HFFc6 (cell line): ENCODE measurements around the gene ARID5B. TPM values are rescaled to one million over a fixed set of nuclear protein-coding genes. Genes with fewer than 3 reads are reported as not detected.
A peak's percentile ranks its signal among the peaks of the same experiment; 100 is the strongest.

Source experiments
- DNase-seq: peaks from one replicate; pipeline ENCODE4 v3.0.0-alpha.2; 2018
- H3K27ac Mint-ChIP-seq: 2 replicates; pipeline ENCODE4 v1.8.0; 2020; ENCODE audit warnings: mild to moderate bottlenecking, mixed read lengths
- H3K27me3 Mint-ChIP-seq: 2 replicates; pipeline ENCODE4 v1.8.0; 2021; ENCODE audit warnings: mild to moderate bottlenecking, moderate library complexity, mixed read lengths; ENCODE audit not compliant: insufficient read depth
- H3K36me3 Mint-ChIP-seq: 2 replicates; pipeline ENCODE4 v1.8.0; 2021; ENCODE audit warnings: low read depth, mixed read lengths
- H3K4me1 Mint-ChIP-seq: 2 replicates; pipeline ENCODE4 v1.8.0; 2020; ENCODE audit warnings: low read depth, mixed read lengths
- H3K4me3 Mint-ChIP-seq: 2 replicates; pipeline ENCODE4 v1.8.0; 2020; ENCODE audit warnings: mild to moderate bottlenecking, moderate library complexity, mixed read lengths
- H3K9me3 Mint-ChIP-seq: 2 replicates; pipeline ENCODE4 v1.8.0; 2020; ENCODE audit warnings: mild to moderate bottlenecking, mixed read lengths
- CTCF ChIP-seq: fragments of 200-600 bp; sonication (generic); IDR thresholded peaks from 2 replicates; pipeline ENCODE4 v1.5.0; 2021; ENCODE audit warnings: antibody characterized with exemption, mild to moderate bottlenecking
- total RNA-seq, 6 experiments: library from RNA; stranded (reverse); fragmentation: NEBNext Ultra II Directional; extraction: Animal tissue kit (Norgen Biotek cat#: 25700); gene quantifications; 2 replicates in 1 of 6; 3 replicates in 5 of 6; pipeline ENCODE4 v1.2.3, GENCODE V29; 2021

ARID5B gene
- total RNA-seq, 6 experiments from 2014 or later = 102 to 142 (median 131) TPM

GRCh38 chr10:62047228-62047892 is 145.9 kb downstream of the ARID5B start:
- peaks cover 35% of the 10 kb centered on the region for H3K36me3 Mint-ChIP-seq
- peaks cover 4% of the 10 kb centered on the region for H3K9me3 Mint-ChIP-seq
- peak overlapping the region; percentile 97 for H3K27ac Mint-ChIP-seq
- peaks cover 8% of the 10 kb centered on the region for H3K27me3 Mint-ChIP-seq
- H3K4me1 Mint-ChIP-seq = peaks cover 83% of the 10 kb centered on the region
- peak overlapping the region; percentile 94 for H3K4me3 Mint-ChIP-seq
- DNase-seq = peak; percentile 67
- TF ChIP-seq CTCF = no peak

GRCh38 chr10:62047960-62048383 is 146.5 kb downstream of the ARID5B start:
- Mint-ChIP-seq H3K36me3 (peaks cover 39% of the 10 kb centered on the region), H3K27ac (peak overlapping the region; percentile 97), H3K27me3 (peaks cover 6% of the 10 kb centered on the region), H3K4me1 (peaks cover 83% of the 10 kb centered on the region), H3K4me3 (peak overlapping the region; percentile 94), H3K9me3 (peaks cover 4% of the 10 kb centered on the region)
- no peak for DNase-seq
- no peak for TF ChIP-seq CTCF

GRCh38 chr10:62048470-62048869 is 147.0 kb downstream of the ARID5B start:
- H3K27ac Mint-ChIP-seq = peak overlapping the region; percentile 97
- H3K4me3 Mint-ChIP-seq = peak overlapping the region; percentile 94
- peaks cover 4% of the 10 kb centered on the region for H3K9me3 Mint-ChIP-seq
- H3K4me1 Mint-ChIP-seq = peaks cover 83% of the 10 kb centered on the region
- H3K27me3 Mint-ChIP-seq = peaks cover 6% of the 10 kb centered on the region
- TF ChIP-seq CTCF = no peak
- DNase-seq = no peak
- H3K36me3 Mint-ChIP-seq = peaks cover 44% of the 10 kb centered on the region

- Mint-ChIP-seq H3K4me3 (peak overlapping the region; percentile 94), H3K9me3 (peaks cover 4% of the 10 kb centered on the region), H3K27ac (peak overlapping the region; percentile 97), H3K36me3 (peaks cover 50% of the 10 kb centered on the region), H3K27me3 (peaks cover 6% of the 10 kb centered on the region), H3K4me1 (peaks cover 83% of the 10 kb centered on the region)
- no peak for TF ChIP-seq CTCF
- peak; percentile 99 for DNase-seq
These were observed 147.6 kb downstream of the ARID5B start for GRCh38 chr10:62048919-62049623.

- Mint-ChIP-seq H3K4me3 (peak overlapping the region; percentile 94), H3K36me3 (peaks cover 57% of the 10 kb centered on the region), H3K27me3 (peaks cover 6% of the 10 kb centered on the region), H3K9me3 (peaks cover 4% of the 10 kb centered on the region), H3K4me1 (peaks cover 83% of the 10 kb centered on the region), H3K27ac (peak overlapping the region; percentile 97)
- no peak for TF ChIP-seq CTCF
- DNase-seq = no peak
These were observed 148.3 kb downstream of the ARID5B start for GRCh38 chr10:62049624-62050345.
